NCI-H345 treated with DMSO at 0.1 percent for 48 hours (cell line): ENCODE results near the gene MRPL50.

Experiments used
- DNase-seq: peaks from one replicate; lab custom pipeline; 2025; ENCODE audit not compliant: unreplicated experiment; lab: John Stamatoyannopoulos, UW

MRPL50 gene

DNA sequence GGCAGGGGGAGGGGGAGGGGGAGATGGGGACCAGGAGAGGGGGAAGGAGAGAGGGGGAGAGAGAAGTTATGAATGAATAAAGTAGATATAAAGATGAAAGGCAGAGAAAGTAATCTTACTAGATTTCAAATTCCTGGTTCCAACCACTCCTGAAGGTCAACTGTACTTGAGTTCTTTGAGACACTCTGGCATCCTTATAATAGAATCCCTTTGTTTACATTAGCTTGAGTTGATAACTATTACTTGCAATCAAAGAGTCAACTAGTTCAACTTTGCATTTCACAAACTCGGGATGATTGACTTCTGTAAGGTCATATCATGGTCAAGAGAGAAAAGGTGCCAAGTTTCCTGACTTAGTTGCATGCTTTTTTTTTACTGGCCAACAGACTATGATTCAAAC, 55.8 kb downstream of the MRPL50 start:
- no peak for DNase-seq

DNA sequence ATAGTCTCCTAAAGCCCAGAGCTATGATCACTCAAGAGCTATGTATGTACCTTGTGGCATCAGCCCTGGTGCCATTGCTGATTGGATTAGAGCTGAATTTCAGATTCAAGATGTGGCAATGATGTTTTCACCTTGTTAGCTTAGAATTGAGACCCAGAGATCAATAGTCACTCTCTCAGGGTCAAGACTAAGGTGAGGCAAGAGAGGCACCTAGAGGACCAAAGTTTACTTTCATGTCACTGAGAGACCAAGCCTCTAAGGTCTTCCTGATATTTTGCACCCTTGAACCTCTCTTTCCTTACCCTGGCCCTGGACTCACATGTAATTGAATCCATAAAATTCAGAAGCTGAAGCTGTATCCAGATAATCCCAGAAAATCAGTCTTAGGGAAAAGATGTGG, 56.5 kb downstream of the MRPL50 start:
- DNase-seq: no peak
